Panc1 (cell line): ENCODE measurements around the gene CDH13. TPM values are rescaled to one million over a fixed set of nuclear protein-coding genes. Genes with fewer than 3 reads are reported as not detected.

ENCODE experiments used
- ATAC-seq: fragments of 200-7000 bp; cut with Tn5 transposase; 2 replicates; pipeline ENCODE4 v1.9.1; 2020; ENCODE audit warnings: mild to moderate bottlenecking, moderate library complexity
- BruUV-seq: library from RNA; stranded (reverse); fragments of 400-500 nt; replicated peaks from 2 replicates; lab custom pipeline; 2021; lab: Mats Ljungman, UMichigan
- CTCF ChIA-PET: fragments of 300-600 bp; sonication (Branson Sonifier 250); formaldehyde crosslinking; loops from one replicate; lab custom pipeline; 2022; ENCODE audit warnings: antibody characterized with exemption; lab: Charles Lee
- POLR2A ChIA-PET: fragments of 300-600 bp; sonication (Branson Sonifier 250); formaldehyde crosslinking; loops from one replicate; lab custom pipeline; 2022; ENCODE audit warnings: antibody characterized with exemption; lab: Charles Lee
- DNase-seq: peaks from one replicate; pipeline ENCODE4 v3.0.0-alpha.2; 2010; ENCODE audit warnings: low read depth, low spot score
- H3K27ac ChIP-seq: 2 replicates; pipeline ENCODE4 v1.5.1; 2011; ENCODE audit warnings: mild to moderate bottlenecking, low read length, inconsistent platforms
- H3K27me3 ChIP-seq: fragments of 200-500 bp; sonication (Bioruptor generic); 2 replicates; pipeline ENCODE4 v1.6.0; 2014; ENCODE audit warnings: low read length, inconsistent platforms; ENCODE audit not compliant: control insufficient read depth, insufficient read depth
- H3K36me3 ChIP-seq: fragments of 200-500 bp; sonication (Bioruptor generic); 2 replicates; pipeline ENCODE4 v1.5.1; 2014; ENCODE audit warnings: inconsistent platforms, mild to moderate bottlenecking, low read length, moderate library complexity; ENCODE audit not compliant: control insufficient read depth, insufficient read depth
- H3K4me1 ChIP-seq: 2 replicates; pipeline ENCODE4 v1.5.1; 2011; ENCODE audit warnings: inconsistent platforms, mild to moderate bottlenecking, low read length, moderate library complexity; ENCODE audit not compliant: control insufficient read depth, insufficient read depth
- H3K4me3 ChIP-seq, 2 experiments: 2 replicates each; pipeline ENCODE4 v1.5.1; 2011 to 2012; ENCODE audit warnings: low read depth in 2 of 2, low read length in 2 of 2, mild to moderate bottlenecking in 2 of 2, inconsistent platforms in 1 of 2, moderate library complexity in 1 of 2
- H3K9me3 ChIP-seq: fragments of 200-500 bp; sonication (Bioruptor generic); 2 replicates; pipeline ENCODE4 v1.5.1; 2014; ENCODE audit warnings: low read depth, mild to moderate bottlenecking, inconsistent platforms, low read length, moderate library complexity; ENCODE audit not compliant: control insufficient read depth, insufficient read depth
- CTCF ChIP-seq: fragments of 450-650 bp; IDR thresholded peaks from 2 replicates; pipeline ENCODE4 v1.5.1; 2017; ENCODE audit warnings: mild to moderate bottlenecking
- POLR2AphosphoS5 ChIP-seq: IDR thresholded peaks from 2 replicates; pipeline ENCODE4 v1.6.1; 2012; ENCODE audit warnings: mild to moderate bottlenecking, low read depth, low read length, moderate library complexity
- SIN3A ChIP-seq: IDR thresholded peaks from 2 replicates; pipeline ENCODE4 v1.6.1; 2012; ENCODE audit warnings: low read depth, mild to moderate bottlenecking, low read length, moderate library complexity, borderline replicate concordance; ENCODE audit not compliant: insufficient read depth
- TCF7L2 ChIP-seq: IDR thresholded peaks from 2 replicates; pipeline ENCODE4 v1.6.1; 2011; ENCODE audit warnings: mild to moderate bottlenecking, low read depth, low read length, inconsistent platforms
- in situ Hi-C: cut with HindIII; loops from 2 replicates; pipeline ENCODE4 v1.10.0; 2016; ENCODE audit warnings: low sequenced_read_pairs, low pct_unique_long_range_greater_than_20kb
- intact Hi-C: fragments of 100-400 bp; cut with micrococcal nuclease; formaldehyde crosslinking; loops from one replicate; pipeline ENCODE4 v1.10.0; 2022; ENCODE audit not compliant: unreplicated experiment
- total RNA-seq: library from RNA; stranded (reverse); gene quantifications from one replicate; pipeline ENCODE4 v1.2.1, GENCODE V29; 2021; ENCODE audit not compliant: unreplicated experiment
- TF ChIP-seq, protein P1 (sequence below), 2 experiments: IDR thresholded peaks; 2 replicates each; pipeline ENCODE4 v1.6.1; 2011 to 2012; ENCODE audit warnings: low read depth in 2 of 2, control low read depth in 1 of 2, low read length in 1 of 2, mild to moderate bottlenecking in 1 of 2, moderate library complexity in 1 of 2; ENCODE audit not compliant: insufficient read depth in 1 of 2

Gene CDH13
- total RNA-seq, 1 experiment from 2014 or later: not detected

- intact Hi-C loops (no loop called here), in situ Hi-C loops (no loop called here)
- Histone ChIP-seq H3K27ac (no peak overlapping the region), H3K4me3 (no peak overlapping the region), H3K9me3 (no peaks in the 10 kb centered on the region), H3K4me1 (no peaks in the 10 kb centered on the region), H3K27me3 (no peaks in the 10 kb centered on the region), H3K36me3 (no peaks in the 10 kb centered on the region)
- no TSS peak for BruUV-seq
- CTCF ChIA-PET: no interaction called here
- no peak for ATAC-seq
- no peak for DNase-seq
- POLR2A ChIA-PET: no interaction called here
- TF ChIP-seq SIN3A (no peak), CTCF (no peak), TCF7L2 (no peak), POLR2AphosphoS5 (no peak)
- TF ChIP-seq, protein P1, sequence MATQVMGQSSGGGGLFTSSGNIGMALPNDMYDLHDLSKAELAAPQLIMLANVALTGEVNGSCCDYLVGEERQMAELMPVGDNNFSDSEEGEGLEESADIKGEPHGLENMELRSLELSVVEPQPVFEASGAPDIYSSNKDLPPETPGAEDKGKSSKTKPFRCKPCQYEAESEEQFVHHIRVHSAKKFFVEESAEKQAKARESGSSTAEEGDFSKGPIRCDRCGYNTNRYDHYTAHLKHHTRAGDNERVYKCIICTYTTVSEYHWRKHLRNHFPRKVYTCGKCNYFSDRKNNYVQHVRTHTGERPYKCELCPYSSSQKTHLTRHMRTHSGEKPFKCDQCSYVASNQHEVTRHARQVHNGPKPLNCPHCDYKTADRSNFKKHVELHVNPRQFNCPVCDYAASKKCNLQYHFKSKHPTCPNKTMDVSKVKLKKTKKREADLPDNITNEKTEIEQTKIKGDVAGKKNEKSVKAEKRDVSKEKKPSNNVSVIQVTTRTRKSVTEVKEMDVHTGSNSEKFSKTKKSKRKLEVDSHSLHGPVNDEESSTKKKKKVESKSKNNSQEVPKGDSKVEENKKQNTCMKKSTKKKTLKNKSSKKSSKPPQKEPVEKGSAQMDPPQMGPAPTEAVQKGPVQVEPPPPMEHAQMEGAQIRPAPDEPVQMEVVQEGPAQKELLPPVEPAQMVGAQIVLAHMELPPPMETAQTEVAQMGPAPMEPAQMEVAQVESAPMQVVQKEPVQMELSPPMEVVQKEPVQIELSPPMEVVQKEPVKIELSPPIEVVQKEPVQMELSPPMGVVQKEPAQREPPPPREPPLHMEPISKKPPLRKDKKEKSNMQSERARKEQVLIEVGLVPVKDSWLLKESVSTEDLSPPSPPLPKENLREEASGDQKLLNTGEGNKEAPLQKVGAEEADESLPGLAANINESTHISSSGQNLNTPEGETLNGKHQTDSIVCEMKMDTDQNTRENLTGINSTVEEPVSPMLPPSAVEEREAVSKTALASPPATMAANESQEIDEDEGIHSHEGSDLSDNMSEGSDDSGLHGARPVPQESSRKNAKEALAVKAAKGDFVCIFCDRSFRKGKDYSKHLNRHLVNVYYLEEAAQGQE (IDR thresholded peaks at IDR 0.05; ENCODE audit: insufficient read depth in 1 of 2, low read depth in 2 of 2, low read length in 1 of 2): no peak
Observed at GRCh38 chr16:83023640-83024039, 396.9 kb downstream of the CDH13 start.

DNA sequence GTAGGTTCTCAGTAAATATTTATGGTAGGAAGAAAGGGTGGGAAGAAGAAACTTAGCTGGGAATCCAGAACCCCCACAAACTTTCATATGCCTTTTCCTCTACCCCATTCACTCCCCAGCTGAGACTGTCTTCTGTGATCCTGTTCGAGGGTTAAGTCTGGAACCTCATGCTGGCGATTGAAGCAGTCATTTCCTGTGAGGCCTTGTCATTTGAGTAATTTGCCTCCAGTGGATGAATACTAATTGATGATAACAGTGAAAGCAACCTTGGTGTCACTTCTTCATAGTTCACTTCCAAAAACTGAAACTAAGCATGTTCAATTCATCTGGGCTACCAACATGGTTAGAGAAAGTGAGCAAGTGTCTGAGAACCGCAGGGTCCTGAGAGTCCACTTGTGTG lies 401.2 kb downstream of the CDH13 start:
- CTCF ChIA-PET: no interaction called here

More for the DNA sequence above, 401.2 kb downstream of the CDH13 start:
- Histone ChIP-seq H3K4me1 (no peaks in the 10 kb centered on the region), H3K27me3 (no peaks in the 10 kb centered on the region), H3K9me3 (no peaks in the 10 kb centered on the region), H3K36me3 (no peaks in the 10 kb centered on the region), H3K27ac (no peak overlapping the region), H3K4me3 (no peak overlapping the region)
- TF ChIP-seq POLR2AphosphoS5 (no peak), CTCF (no peak), TCF7L2 (no peak), SIN3A (no peak)
- TF ChIP-seq, protein P1 (IDR thresholded peaks at IDR 0.05; ENCODE audit: insufficient read depth in 1 of 2, low read depth in 2 of 2, low read length in 1 of 2): no peak
- ATAC-seq: no peak
- POLR2A ChIA-PET: no interaction called here
- no peak for DNase-seq
- in situ Hi-C loops: no loop called here
- no TSS peak for BruUV-seq
- intact Hi-C loops: no loop called here
